ENCODE results near the gene NAA38.
A peak's percentile ranks its signal among the peaks of the same experiment; 100 is the strongest.

Gene NAA38

DNA sequence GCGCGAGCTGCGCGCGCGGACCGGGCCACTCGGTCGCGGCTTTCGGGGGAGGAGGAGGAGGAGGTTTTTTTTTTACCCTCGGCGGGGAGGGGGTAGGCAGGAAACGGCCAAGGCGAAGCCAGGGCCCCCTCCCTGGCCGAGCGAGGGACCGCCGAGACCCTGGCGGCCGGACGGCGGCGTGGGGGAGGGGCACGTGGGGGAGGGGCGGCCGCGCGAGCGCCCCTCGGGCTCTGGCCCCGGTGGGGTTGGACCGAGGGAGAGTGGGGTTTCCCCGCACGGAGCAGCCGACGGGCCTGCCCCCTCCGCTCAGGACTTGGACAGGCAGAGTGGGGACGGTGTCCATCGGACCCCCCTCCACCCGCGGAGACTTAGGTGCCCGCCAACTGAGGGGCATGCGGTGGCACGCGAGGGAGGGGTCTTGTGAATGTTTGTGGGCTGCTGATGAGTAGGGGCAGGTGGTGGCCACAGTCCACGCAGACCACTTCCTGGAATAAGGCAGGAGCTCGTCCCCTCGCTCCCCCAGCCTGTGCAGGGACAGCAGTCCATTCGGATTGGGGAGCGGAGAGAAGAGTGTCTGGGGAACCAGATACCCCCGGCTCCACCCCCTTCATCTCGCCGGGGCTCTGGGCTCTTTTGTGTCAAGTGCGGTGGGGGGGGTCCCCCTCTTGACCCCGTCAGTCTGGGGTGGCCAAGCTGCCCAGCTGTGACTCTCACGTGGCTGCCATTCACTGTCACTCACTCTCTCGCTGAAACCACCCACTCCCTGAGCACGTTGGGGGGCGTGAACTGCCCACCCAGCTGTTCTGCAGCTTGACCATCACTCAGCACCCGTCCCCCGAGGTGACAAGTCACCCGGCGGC lies 28.2 kb upstream of the NAA38 start:
- H3K79me2 ChIP-seq (ENCODE audit: insufficient read depth, low read length) = peaks cover 40% of the 10 kb centered on the region

GRCh38 chr17:7884581-7885366 lies 27.4 kb upstream of the NAA38 start:
- H3K27me3 ChIP-seq (ENCODE audit: insufficient read depth, low read length, poor library complexity) = peaks cover 2% of the 10 kb centered on the region
- DNase-seq = peak; percentile 51
- peaks cover 40% of the 10 kb centered on the region for H3K79me2 ChIP-seq (ENCODE audit: insufficient read depth, low read length)

More for the DNA sequence above, 28.2 kb upstream of the NAA38 start:
- Histone ChIP-seq H3K4me3 (ENCODE audit: low read depth in 1 of 2, low read length in 2 of 2) (peak overlapping the region; percentile 55 to 91), H3K36me3 (ENCODE audit: insufficient read depth, low read length) (peaks cover 18% of the 10 kb centered on the region), H3K9ac (ENCODE audit: low read depth, low read length) (peak overlapping the region; percentile 88), H3K9me3 (ENCODE audit: insufficient read depth, low read length, severe bottlenecking) (no peaks in the 10 kb centered on the region), H3K4me2 (ENCODE audit: insufficient read depth, low read length) (peak overlapping the region; percentile 98), H3K27me3 (ENCODE audit: insufficient read depth, low read length, poor library complexity) (peaks cover 2% of the 10 kb centered on the region), H4K20me1 (ENCODE audit: insufficient read depth, low read length) (peaks cover 16% of the 10 kb centered on the region), H2AFZ (ENCODE audit: low read depth, low read length) (peak overlapping the region; percentile 61), H3K27ac (ENCODE audit: low read length) (peak overlapping the region; percentile 92), H3K4me1 (ENCODE audit: insufficient read depth, low read length) (peaks cover 40% of the 10 kb centered on the region)
- ATAC-seq (ENCODE audit: insufficient read depth, low read depth) (0 out of 3 replicates have a peak, but pooled peaks have one; percentile 7), DNase-seq (peak; percentile 35)
- TF ChIP-seq CTCF (IDR thresholded peaks at IDR 0.05; ENCODE audit: borderline replicate concordance, extremely low read depth, low read length, poor library complexity, severe bottlenecking) (no peak), EZH2 (IDR thresholded peaks at IDR 0.05; ENCODE audit: borderline replicate concordance, low read depth, low read length, severe bottlenecking) (no peak)

DNA sequence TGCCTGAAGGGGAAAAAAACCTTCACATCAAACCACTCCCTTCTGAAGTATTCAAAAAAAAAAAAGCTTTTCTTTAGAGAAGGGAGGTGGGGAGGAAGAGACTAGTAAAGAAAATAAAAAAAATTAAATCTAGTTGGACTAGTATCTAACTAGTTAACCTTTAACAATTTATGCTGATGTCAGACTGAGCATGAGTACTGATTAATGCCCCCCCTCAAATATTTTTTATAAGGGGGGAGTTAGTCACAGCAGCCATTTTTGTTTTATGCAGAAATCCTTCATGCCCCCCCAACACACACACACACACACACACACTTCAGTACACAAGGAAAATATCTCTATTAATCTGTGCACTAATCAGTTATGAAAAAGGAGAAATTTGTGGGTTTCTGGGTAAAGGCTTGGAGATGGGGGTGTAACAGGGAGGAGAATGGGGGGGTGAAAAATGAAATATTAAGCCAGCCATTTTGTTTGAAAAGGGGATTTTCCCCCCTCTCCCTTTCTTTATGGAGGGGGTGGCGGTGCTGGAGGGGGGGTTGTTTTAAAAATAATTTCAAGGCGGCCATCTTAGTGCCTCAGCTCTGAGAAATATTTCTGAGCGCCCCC lies 26.5 kb upstream of the NAA38 start:
- Histone ChIP-seq H3K4me3 (ENCODE audit: low read depth in 1 of 2, low read length in 2 of 2) (peak overlapping the region in 1 of 2 experiments; percentile 37; a peak in 2 of 4 replicates), H3K9me3 (ENCODE audit: insufficient read depth, low read length, severe bottlenecking) (no peaks in the 10 kb centered on the region), H3K4me1 (ENCODE audit: insufficient read depth, low read length) (peaks cover 40% of the 10 kb centered on the region), H3K27ac (ENCODE audit: low read length) (peak overlapping the region; percentile 48; the same call in 1 of the 2 replicates), H3K9ac (ENCODE audit: low read depth, low read length) (peak overlapping the region; percentile 36; the same call in 1 of the 2 replicates), H3K36me3 (ENCODE audit: insufficient read depth, low read length) (peaks cover 1% of the 10 kb centered on the region; the same call in 1 of the 2 replicates), H3K27me3 (ENCODE audit: insufficient read depth, low read length, poor library complexity) (peaks cover 2% of the 10 kb centered on the region), H3K79me2 (ENCODE audit: insufficient read depth, low read length) (peaks cover 36% of the 10 kb centered on the region), H2AFZ (ENCODE audit: low read depth, low read length) (peak overlapping the region; percentile 60), H4K20me1 (ENCODE audit: insufficient read depth, low read length) (peaks cover 13% of the 10 kb centered on the region), H3K4me2 (ENCODE audit: insufficient read depth, low read length) (peak overlapping the region; percentile 49)
- ATAC-seq (ENCODE audit: insufficient read depth, low read depth) (no peak), DNase-seq (peak; percentile 18)
- TF ChIP-seq CTCF (IDR thresholded peaks at IDR 0.05; ENCODE audit: borderline replicate concordance, extremely low read depth, low read length, poor library complexity, severe bottlenecking) = no peak
- no peak for TF ChIP-seq EZH2 (IDR thresholded peaks at IDR 0.05; ENCODE audit: borderline replicate concordance, low read depth, low read length, severe bottlenecking)

More at GRCh38 chr17:7884581-7885366, 27.4 kb upstream of the NAA38 start:
- Histone ChIP-seq H3K4me1 (ENCODE audit: insufficient read depth, low read length) (peaks cover 40% of the 10 kb centered on the region), H2AFZ (ENCODE audit: low read depth, low read length) (peak overlapping the region; percentile 73; the same call in 1 of the 2 replicates), H3K36me3 (ENCODE audit: insufficient read depth, low read length) (peaks cover 9% of the 10 kb centered on the region; the same call in 1 of the 2 replicates), H3K9ac (ENCODE audit: low read depth, low read length) (peak overlapping the region; percentile 88), H3K9me3 (ENCODE audit: insufficient read depth, low read length, severe bottlenecking) (no peaks in the 10 kb centered on the region), H3K4me2 (ENCODE audit: insufficient read depth, low read length) (peak overlapping the region; percentile 98), H3K27ac (ENCODE audit: low read length) (peak overlapping the region; percentile 92), H4K20me1 (ENCODE audit: insufficient read depth, low read length) (peaks cover 16% of the 10 kb centered on the region), H3K4me3 (ENCODE audit: low read depth in 1 of 2, low read length in 2 of 2) (peak overlapping the region in 1 of 2 experiments; percentile 91; a peak in 2 of 4 replicates)
- TF ChIP-seq EZH2 (IDR thresholded peaks at IDR 0.05; ENCODE audit: borderline replicate concordance, low read depth, low read length, severe bottlenecking) (no peak), CTCF (IDR thresholded peaks at IDR 0.05; ENCODE audit: borderline replicate concordance, extremely low read depth, low read length, poor library complexity, severe bottlenecking) (no peak)
- ATAC-seq (ENCODE audit: insufficient read depth, low read depth) = 0 out of 3 replicates have a peak, but pooled peaks have one; percentile 5
